ENCODE results near the gene TNNI2.

- TF ChIP-seq CTCF (conservative IDR thresholded peaks at IDR 0.05; ENCODE audit: low read length) (no peak), EZH2phosphoT487 (IDR thresholded peaks at IDR 0.05; ENCODE audit: borderline replicate concordance, low read depth, low read length) (no peak)
Measured at GRCh38 chr11:1877211-1878136, 38.7 kb downstream of the TNNI2 start.

Measured in OCI-LY7 (cell line).